Parathyroid adenoma (tissue), 2 donors: ENCODE results near the gene PILRA.
"Not testable (repeated sequence)": the region's sequence is repeated elsewhere in the genome, so short reads cannot be mapped to it uniquely, and the experiment has no call there.

Experiments
- H2AFZ ChIP-seq: fragments of 300-600 bp; sonication (generic); one replicate; pipeline ENCODE4 v1.7.0; 2017; ENCODE audit warnings: antibody characterized with exemption, mild to moderate bottlenecking
- H3K27ac ChIP-seq: fragments of 300-600 bp; sonication (generic); one replicate; pipeline ENCODE4 v1.7.0; 2017
- H3K27me3 ChIP-seq: fragments of 300-600 bp; sonication (generic); one replicate; pipeline ENCODE4 v1.7.0; 2017; ENCODE audit warnings: low read length; ENCODE audit not compliant: control insufficient read depth, insufficient read depth
- H3K36me3 ChIP-seq: fragments of 300-600 bp; sonication (generic); one replicate; pipeline ENCODE4 v1.7.0; 2017; ENCODE audit warnings: low read length; ENCODE audit not compliant: control insufficient read depth, insufficient read depth
- H3K4me1 ChIP-seq: fragments of 300-600 bp; sonication (generic); one replicate; pipeline ENCODE4 v1.7.0; 2017; ENCODE audit warnings: control low read depth
- H3K4me2 ChIP-seq: fragments of 300-600 bp; sonication (generic); one replicate; pipeline ENCODE4 v1.7.0; 2017; ENCODE audit warnings: low read length
- H3K4me3 ChIP-seq: fragments of 300-600 bp; sonication (generic); one replicate; pipeline ENCODE4 v1.7.0; 2017; ENCODE audit warnings: low read depth, low read length
- H3K79me2 ChIP-seq: fragments of 300-600 bp; sonication (generic); one replicate; pipeline ENCODE4 v1.7.0; 2017; ENCODE audit warnings: control low read depth
- H3K9ac ChIP-seq: fragments of 300-600 bp; sonication (generic); one replicate; pipeline ENCODE4 v1.7.0; 2017; ENCODE audit warnings: mild to moderate bottlenecking
- H3K9me3 ChIP-seq: fragments of 300-600 bp; sonication (generic); one replicate; pipeline ENCODE4 v1.7.0; 2017; ENCODE audit warnings: low read length; ENCODE audit not compliant: control insufficient read depth
- TF ChIP-seq, protein P1 (sequence below): fragments of 300-600 bp; sonication (generic); IDR thresholded peaks from one replicate; pipeline ENCODE4 v1.7.0; 2017; ENCODE audit warnings: antibody characterized with exemption, mild to moderate bottlenecking
- donor health status: primary hyperparathyroidism.

The PILRA gene

GRCh38 chr7:100373261-100373831 lies at the start of gene PILRA:
Gene PILRA, plus strand, starts transcription at chr7:100373487. Its CDS starts 170 bp downstream, at chr7:100373657.
- Histone ChIP-seq H3K4me1 (no peaks in the 10 kb centered on the region), H3K27ac (peak within 1 kb of the TSS; percentile 27), H3K79me2 (no peaks in the 10 kb centered on the region), H3K27me3 (no peaks in the 10 kb centered on the region), H3K9me3 (no peaks in the 10 kb centered on the region), H3K9ac (no peak within 1 kb of the TSS), H3K4me2 (no peak within 1 kb of the TSS), H2AFZ (no peak within 1 kb of the TSS), H3K36me3 (no peaks in the 10 kb centered on the region), H3K4me3 (no peak within 1 kb of the TSS)
- TF ChIP-seq, protein P1, sequence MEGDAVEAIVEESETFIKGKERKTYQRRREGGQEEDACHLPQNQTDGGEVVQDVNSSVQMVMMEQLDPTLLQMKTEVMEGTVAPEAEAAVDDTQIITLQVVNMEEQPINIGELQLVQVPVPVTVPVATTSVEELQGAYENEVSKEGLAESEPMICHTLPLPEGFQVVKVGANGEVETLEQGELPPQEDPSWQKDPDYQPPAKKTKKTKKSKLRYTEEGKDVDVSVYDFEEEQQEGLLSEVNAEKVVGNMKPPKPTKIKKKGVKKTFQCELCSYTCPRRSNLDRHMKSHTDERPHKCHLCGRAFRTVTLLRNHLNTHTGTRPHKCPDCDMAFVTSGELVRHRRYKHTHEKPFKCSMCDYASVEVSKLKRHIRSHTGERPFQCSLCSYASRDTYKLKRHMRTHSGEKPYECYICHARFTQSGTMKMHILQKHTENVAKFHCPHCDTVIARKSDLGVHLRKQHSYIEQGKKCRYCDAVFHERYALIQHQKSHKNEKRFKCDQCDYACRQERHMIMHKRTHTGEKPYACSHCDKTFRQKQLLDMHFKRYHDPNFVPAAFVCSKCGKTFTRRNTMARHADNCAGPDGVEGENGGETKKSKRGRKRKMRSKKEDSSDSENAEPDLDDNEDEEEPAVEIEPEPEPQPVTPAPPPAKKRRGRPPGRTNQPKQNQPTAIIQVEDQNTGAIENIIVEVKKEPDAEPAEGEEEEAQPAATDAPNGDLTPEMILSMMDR = no peak

DNA sequence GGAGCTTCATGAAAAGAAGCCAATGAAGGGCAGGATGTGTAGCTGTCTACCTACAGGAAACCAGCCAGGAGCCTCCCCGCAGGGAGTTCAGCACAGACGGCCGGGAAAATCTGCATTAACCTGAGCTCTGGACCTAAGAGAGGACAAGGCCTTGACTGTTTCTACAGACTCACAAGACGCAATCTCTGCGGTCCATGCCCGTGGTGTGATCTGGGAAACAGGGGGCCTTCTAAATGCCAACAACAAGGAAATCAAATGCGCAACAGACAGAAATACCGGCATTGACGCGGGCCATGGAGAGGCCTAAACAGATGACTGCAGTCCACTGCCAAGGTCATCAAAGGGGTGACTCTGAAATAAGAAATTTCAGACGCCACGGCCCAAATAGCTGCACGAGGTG lies 49.1 kb upstream of the PILRA start:
- H3K4me1 ChIP-seq, H3K4me2 ChIP-seq, H3K79me2 ChIP-seq, H2AFZ ChIP-seq, H3K4me3 ChIP-seq, H3K27ac ChIP-seq, H3K9ac ChIP-seq, H3K36me3 ChIP-seq, H3K27me3 ChIP-seq, H3K9me3 ChIP-seq: not testable (repeated sequence)

DNA sequence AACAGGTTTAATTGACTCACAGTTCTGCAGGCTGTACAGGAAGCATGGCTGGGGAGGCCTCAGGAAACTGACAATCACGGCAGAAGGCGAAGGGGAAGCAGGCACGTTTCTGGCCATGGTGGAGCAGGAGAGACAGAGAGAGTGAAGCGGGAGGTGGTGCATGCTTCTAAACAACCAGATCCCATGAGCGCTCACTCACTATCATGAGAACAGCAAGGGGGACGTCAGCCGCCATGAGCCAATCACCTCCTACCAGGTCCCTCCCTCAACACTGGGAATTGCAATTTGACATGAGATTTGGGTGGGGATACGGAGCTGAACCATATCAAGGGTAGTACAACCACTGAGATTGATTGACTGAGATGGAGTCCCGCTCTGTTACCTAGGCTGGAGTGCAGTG lies 47.6 kb upstream of the PILRA start:
- H3K27ac ChIP-seq, H3K4me3 ChIP-seq, H3K27me3 ChIP-seq, H3K4me2 ChIP-seq, H3K36me3 ChIP-seq, H3K9me3 ChIP-seq, H3K9ac ChIP-seq, H3K4me1 ChIP-seq, H3K79me2 ChIP-seq, H2AFZ ChIP-seq: not testable (repeated sequence)

- H3K79me2 ChIP-seq, H3K4me1 ChIP-seq, H3K4me2 ChIP-seq, H3K36me3 ChIP-seq, H3K9me3 ChIP-seq, H3K27ac ChIP-seq, H3K27me3 ChIP-seq, H2AFZ ChIP-seq, H3K9ac ChIP-seq, H3K4me3 ChIP-seq: not testable (repeated sequence)
Observed at GRCh38 chr7:100326914-100327313, 46.4 kb upstream of the PILRA start.

GRCh38 chr7:100335566-100336466 lies 37.5 kb upstream of the PILRA start:
- not testable (repeated sequence) for H3K4me1 ChIP-seq, H3K27me3 ChIP-seq, H3K9me3 ChIP-seq, H3K79me2 ChIP-seq, H3K36me3 ChIP-seq
- peak overlapping the region; percentile 74 for H3K4me2 ChIP-seq
- H3K4me3 ChIP-seq = peak overlapping the region; percentile 91
- peak overlapping the region; percentile 91 for H3K27ac ChIP-seq
- H3K9ac ChIP-seq = peak overlapping the region; percentile 72
- peak overlapping the region; percentile 96 for H2AFZ ChIP-seq

DNA sequence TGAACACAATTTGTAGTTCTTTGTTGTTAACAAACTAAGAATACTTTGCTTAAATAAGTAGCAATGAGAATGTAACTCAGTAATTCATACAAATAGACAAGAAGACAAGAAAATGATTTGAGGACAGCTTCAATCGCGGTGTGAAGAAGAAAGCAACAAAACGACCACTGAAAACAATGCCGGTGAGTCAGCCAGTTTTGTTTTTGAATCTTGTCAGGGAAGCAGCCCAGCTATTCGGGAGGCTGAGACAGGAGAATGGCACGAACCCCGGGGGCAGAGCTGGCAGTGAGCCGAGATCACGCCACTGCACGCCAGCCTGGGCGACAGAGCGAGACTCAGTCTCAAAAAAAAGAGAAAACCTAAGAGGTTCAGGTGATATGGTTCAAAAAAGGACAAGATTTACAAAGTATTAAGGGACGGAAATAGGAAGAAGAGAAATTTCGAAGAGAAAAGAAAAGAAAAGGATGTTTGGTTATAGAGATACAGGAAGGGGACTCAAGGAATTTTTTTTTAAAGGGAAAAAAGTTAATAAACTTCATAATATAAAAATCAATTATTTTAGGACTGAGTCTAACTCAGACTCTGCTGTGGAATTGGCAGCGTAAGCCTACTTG lies 35.1 kb upstream of the PILRA start:
- not testable (repeated sequence) for H3K27ac ChIP-seq, H2AFZ ChIP-seq, H3K36me3 ChIP-seq, H3K27me3 ChIP-seq, H3K79me2 ChIP-seq, H3K4me3 ChIP-seq, H3K4me1 ChIP-seq, H3K9ac ChIP-seq, H3K9me3 ChIP-seq, H3K4me2 ChIP-seq

GRCh38 chr7:100341286-100341685 lies 32.0 kb upstream of the PILRA start:
- not testable (repeated sequence) for H3K9ac ChIP-seq, H3K79me2 ChIP-seq, H3K4me2 ChIP-seq, H3K36me3 ChIP-seq, H2AFZ ChIP-seq, H3K27me3 ChIP-seq, H3K9me3 ChIP-seq, H3K4me1 ChIP-seq, H3K4me3 ChIP-seq, H3K27ac ChIP-seq
